ENCODE measurements around the gene TIMP1.

TIMP1 gene

DNA sequence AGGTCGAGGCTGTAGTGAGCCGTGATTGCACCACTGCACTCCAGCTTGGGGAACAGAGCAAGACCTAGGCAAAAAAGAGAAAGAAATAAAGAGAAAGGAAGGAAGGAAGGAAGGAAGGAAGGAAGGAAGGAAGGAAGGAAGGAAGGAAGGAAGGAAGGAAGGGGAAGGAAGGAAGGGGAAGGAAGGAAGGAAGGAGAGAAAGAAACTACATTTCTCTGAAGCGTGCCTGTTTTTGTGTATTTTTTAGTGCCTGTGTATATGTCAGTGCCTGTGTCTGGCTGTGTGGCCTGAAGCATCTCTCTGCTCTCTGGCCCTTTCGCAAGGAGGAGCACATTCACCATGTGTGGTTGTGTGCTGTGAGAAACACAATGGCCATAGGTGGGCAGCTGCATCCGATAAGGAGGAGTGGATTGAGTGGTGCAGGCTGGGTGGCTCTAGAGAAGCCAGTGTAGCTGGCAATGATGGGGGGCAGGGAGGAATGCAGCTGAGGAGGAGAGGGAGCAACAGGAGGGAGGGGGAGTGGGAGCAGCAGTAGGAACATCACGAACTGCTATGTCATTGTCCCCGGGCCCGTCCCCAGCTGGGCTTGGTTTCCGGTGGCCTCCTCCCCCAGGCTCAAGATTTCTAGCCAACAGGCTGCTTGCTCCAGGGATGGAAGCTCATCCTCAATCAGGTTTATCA is 26.0 kb downstream of the TIMP1 start:
- no peak for DNase-seq

DNA sequence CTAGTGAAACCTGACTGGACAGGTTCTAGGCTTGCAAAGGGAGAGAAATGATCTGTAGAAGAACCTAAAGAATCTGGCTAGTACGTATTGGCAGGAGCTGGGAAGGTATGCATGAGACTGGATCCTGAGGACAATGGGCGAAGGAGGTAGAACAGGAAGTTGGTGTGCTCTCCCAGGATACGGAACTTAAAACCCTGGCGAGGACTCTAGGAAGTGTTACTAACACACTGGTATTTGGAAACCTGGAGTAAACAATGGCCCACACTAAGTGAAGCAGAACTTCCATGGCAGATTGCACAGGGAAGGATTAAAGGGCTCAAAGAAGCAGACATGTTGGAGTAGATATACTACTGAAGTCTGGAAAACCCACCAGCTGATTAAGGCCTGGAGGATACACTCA is 28.3 kb downstream of the TIMP1 start:
- no peak for DNase-seq

DNA sequence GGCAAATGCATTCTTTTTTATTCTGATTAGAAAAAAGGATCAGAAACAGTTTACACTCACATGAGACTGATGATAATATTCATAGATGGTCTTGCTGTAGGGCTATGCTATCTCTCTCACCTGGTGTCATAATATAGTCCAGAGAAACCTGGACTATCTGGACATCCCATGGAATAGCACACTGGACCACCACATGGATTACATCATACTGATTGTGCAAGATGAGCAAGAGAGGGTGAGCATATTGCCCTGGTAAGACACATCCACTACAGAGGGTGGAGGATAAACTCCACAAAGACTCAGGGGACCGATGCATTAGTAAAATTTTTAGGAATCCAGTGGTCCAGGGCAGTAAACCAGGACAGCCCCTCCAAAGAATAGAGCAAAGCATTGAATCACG is 29.3 kb downstream of the TIMP1 start:
- DNase-seq = no peak

DNA sequence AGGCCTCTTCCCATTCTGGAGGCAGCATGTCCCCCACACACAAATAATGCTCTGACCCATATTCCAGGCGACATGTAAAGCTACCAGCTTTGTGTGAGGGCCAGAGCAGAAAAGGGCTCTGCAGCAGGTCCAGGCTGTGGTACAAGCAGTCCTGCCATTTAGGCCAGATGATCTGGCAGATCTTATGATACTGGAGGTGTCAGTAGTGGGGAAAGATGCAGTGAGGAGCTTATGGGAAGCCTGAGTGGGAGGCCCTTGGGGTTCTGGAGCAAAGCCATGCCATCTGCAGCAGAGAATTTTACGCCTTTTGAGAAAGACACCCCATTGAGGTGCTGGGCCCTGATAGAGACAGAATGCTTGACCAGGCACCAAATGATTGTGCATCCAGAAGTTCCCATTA is 29.7 kb downstream of the TIMP1 start:
- no peak for DNase-seq

DNA sequence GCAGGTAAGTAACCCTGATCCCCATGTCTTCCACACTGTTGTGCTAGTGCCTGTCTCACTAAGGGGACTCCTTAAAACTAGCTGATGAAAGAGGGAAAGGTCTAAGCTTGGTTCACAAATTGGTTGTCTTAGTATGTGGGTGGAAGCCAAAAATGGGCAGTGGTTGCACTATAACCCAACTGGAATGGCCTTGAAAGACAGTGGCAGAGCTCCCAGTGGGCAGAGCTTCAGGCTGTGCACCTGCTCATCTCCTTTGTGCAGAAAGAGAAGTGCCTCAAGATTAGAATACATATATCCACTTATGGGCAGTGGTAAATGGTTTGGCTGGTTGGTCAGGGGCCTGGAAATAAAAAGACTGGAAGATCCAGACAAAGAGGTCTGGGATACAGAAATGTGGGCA is 30.2 kb downstream of the TIMP1 start:
- no peak for DNase-seq

DNA sequence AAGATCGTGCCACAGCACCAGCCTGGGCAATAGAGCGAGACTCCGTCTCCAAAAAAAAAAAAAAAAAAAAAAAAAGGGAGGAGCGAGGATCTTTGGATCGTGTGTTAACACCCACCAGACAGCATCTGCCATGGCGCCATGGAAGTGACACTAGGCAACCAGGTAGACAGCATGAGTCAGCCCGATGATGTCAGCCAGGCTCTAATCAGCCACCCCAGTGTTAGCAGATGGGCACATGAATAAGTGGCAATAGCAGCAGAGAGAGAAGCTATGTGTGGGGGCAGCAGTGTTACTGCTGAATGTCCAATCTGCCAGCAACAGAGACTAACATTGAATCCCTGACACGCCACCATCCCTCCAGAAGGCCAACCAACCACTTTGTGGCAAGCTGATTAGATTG is 30.8 kb downstream of the TIMP1 start:
- no peak for DNase-seq

DNA sequence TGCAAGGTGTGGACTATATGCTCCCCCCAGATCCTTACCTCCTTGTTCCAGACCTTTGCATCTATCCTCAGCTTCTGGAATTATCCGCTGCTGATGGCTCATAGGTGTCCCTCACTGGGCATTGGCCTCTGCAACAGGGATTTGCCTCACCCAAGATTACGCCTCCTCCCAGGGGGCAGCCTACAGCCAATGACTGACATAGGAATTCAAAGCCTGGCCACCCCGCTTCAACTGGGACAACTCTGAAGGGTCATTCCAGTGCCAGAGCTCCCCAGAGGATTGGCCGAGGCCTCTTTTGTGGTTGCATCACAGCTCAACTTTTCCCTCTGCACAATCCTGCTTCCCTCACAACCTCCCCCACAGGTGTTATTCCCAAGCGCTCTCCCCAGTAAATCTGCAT is 32.4 kb downstream of the TIMP1 start:
- no peak for DNase-seq

DNA sequence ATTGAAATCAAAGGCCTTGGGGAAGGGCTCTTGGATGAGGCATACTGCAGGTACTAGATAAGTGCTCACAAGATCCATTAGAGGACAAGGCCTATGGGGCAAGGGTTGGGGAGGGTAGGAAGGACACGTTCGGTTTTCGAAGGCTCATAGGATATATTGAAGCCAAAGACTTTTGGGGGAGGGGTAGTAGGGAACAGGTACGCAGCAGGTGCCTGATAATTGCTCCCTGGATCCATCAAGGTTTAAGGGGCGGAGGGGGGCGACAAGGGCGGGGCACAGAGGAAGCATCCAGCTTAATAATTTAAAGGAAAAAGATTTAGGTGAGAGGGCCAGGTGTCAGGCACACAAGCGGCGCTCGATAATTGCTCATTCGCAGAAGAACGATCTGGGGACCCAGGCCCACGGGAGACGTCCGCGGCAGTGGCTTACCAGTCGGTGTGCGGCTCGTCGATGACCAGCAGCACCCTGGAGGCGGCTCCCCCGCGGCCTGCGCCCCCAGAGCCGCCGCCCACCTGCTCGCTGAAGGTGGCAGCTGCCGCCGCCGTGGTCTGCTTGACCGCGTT is 36.8 kb downstream of the TIMP1 start:
- DNase-seq = no peak

DNA sequence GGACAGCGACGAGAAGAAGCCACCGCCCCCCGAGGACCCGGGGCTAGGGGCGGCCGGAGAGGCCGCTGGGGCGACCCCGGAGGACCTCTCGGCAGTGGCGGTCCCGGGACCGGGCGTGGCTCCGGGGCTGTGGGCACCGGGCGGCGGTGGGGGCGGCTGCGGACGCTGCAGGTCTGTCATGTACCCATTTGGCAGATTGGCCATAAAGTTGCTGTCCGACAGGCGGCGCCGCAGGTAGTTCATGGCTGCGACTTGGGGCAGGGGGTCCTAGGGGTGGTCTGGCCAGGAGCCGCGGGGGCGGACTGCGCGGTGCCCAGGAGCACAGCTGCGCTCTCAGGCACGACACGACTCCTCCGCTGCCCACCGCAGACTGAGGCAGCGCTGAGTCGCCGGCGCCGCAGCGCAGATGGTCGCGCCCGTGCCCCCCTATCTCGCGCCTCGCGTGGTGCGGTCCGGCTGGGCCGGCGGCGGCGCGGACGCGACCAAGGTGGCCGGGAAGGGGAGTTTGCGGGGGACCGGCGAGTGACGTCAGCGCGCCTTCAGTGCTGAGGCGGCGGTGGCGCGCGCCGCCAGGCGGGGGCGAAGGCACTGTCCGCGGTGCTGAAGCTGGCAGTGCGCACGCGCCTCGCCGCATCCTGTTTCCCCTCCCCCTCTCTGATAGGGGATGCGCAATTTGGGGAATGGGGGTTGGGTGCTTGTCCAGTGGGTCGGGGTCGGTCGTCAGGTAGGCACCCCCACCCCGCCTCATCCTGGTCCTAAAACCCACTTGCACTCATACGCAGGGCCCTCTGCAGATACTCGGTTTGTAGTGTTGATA is 37.5 kb downstream of the TIMP1 start, which contains the start of gene SYN1:
Gene SYN1, minus strand, starts transcription at position 372 of the 817 bp plus-strand sequence. Its CDS starts 129 bp downstream, at position 243.
- DNase-seq = peak; percentile 78 to 85

DNA sequence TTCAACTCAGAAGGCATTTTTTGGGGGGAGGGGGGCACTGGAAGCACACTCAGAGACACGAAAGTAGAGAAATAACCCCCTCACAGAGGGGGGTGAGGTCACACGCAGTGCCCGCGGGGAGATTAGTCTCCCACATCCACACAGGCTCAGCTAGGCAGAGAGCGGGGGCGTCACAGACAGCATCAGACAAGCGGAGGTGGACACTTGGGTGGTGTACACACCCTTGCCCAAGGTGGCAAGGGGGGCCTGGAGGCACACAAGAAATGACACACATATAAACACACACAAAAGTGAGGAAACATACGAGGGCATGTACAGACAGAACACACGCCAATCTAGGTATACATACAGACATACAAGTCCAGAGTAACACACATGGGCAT is 38.1 kb downstream of the TIMP1 start:
- no peak for DNase-seq

DNA sequence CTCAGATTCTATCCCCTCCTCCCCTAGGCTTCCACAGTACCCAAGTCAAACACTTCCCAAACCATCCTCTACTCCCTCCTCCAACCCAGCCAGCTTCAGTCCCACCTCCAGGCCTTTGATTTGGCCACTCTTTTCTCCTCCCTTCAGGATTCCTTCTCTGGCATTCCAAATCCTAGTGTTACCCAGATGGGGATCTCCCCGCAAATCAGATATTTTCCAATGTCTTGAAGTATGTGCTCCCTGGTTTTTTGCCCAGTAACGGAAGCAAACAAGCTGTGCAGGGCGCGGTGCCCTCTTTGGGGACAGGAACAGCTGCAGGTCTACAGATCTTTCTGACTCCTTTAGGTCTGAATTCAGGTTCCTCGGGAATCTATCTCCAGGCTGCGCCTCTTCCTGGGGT is 39.6 kb downstream of the TIMP1 start:
- DNase-seq = no peak

DNA sequence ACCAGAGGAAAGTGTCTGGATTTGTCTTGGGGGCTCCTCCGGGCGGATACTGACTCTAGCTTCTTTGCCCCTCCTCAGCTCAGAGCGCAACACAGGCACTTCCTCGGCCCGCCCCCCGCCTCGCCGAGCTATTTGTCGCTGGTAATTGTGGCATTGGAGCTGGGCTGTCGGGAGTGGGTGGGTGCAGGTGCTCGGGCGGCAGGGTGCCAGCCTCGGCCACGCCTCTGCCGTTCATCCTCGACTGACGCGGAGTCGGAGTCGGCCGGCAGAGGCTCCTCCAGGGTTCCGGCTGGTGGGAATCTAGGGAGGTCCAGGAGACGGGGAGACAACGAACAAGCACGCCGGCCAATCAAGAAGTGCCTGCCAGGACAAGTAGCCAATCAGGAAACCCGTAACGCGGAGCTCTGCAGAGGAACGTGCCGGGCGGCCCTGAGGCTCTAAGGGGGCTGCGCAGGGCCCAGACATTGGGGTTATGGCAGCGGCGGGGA is 41.3 kb downstream of the TIMP1 start:
- DNase-seq = peak; percentile 86 to 93

DNA sequence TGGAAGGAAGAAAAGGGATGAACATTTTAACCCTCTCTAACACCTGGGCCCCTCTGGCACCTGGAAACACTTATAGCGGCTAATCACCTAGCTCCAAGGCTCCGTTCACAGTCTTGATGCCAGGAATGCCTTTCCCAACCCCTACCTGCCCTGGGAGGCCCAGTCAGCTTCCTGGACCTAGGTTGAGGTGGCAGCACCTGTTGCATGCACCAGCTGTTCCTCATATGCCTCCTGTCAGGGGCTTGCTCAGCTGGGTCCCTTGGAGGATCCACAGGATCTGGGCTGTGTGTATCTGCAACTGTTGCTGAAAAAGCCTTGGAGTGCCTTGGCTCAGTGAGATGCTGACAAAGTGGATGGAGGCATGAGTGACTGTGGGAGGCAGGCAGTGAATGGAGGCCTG is 43.1 kb downstream of the TIMP1 start:
- DNase-seq = no peak

DNA sequence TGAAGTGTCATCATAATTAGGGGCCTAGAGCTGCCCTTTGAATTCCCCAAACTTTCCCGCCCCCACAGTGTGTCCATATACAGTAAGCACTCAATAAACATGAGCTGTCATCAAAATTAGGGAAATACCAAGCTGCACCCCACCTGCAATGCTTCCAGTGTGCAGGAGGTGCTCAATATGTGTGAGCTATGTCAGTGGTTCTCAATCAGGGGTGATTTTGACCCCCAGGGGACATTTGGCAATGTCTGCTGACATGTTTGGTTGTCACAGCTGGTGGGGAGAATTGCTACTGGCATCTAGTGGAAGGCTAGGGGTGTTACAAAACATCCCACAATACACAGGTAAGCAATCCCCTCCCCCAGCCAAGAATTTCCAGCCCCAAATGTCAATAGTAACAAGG is 46.7 kb downstream of the TIMP1 start:
- DNase-seq = no peak

DNA sequence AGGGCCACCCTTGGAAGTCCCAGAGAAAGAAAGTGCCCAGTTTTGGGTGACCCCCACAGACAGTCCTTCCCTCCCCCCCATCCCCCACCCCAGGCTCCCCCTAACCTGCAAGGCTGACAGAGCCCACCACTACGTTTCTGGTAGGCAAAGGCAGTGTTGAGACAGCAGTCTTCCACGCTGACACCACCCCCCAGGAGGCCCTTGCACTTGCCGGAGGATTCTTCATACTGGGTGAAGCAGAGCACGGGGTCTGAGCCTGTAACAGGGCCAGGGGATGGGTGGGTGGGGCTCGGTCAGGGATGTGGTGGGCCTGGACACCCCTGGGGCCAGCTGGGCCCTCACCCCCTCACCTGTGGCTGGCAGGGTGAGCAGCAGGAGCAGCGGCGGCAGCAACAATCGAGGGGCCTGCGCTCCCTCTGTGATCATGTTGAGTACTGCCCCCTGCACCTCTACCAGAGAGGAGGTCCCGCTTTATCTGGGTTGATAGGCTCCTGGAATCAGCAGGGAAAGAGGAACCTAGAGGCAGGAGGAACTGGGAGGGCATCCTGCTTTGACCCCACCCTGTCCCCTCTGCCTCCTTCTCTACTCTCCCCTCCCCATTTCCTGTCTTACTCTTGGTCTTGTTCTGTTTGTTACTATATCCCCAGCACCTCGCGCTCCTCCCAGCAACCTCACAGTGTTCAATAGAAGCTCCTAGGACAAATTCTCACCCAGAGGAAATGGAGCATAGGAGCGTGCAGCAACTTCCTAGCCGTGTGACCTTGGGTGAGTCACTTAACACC is 47.4 kb downstream of the TIMP1 start, which contains the start of gene CFP:
Gene CFP, minus strand, starts transcription at position 512 of the 782 bp plus-strand sequence. Its CDS starts 86 bp downstream, at position 426.
- no peak for DNase-seq

DNA sequence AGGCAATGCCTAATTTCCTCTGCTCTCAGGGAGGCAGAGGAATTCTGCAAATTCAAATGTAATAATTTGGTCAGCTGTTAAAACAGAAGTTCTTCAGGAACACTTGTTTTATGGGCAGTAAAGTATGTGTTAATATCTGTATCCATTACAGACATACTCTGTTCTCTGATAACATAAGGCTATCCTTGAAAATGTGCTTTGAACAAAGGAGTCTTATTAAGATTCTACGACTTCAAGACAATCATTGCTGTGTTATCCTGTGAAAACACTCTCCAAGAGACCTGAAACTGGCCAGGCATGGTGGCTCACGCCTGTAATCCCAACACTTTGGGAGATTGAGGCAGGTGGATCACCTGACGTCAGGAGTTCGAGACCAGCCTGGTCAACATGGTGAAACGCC is 49.4 kb downstream of the TIMP1 start:
- DNase-seq = no peak

DNA sequence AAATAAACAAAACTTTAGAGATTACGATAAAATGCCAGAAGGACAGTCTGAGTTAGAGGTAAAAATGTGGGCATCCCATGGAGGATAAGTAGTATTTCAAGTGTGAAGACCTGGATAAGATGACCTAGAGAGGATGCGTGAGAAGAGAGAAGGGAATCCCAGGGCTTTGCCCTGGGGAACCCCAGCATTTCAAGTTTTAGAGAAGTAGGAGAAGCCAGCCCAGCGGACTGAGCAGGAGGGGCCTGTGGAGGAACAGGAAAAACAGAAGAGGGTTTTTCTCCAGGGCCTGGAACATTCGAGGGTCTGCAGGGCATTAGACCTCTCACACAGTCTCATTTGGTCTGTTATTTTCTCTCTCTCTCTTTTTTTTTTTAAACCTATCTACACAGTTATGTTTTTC is 50.4 kb downstream of the TIMP1 start:
- no peak for DNase-seq

DNA sequence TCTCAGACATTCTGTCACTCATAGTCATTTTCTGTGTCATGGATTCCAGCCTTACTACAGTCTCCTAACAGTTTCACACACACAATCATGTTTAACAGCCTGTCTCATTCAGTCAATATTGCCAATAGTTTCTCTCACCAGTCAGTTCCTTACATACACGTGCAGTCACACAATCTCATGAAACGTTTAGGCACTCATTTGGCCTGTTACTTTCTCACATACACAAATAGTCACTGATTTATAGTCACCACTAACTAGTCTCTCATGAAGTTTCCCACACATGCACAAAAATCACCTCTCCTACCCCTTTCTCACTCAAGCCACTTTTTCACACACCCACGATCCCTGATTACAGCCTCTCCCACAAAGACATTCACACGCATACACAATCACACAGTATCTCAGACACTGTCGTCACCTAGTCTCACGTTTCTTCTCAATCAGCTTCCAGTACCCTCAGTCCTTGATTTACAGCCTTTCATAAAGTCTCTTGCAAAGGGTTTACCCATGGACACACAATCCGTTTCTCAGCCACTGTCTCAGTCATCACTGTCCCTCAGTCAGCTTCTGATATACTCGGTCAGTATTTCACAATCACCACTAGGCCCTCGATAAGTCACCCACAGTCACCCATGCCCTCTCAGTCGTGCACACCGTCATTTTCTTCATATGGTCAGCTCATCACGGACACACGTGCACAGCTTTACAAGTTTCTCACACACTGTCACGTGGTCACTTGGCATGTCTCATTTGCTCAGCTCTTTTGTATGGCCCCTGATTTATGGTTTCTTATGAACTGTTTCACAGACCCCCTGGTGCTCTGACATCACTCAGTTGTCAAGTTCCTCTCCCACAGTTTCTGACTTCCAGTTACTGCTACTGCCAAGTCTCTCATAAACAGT is 51.7 kb downstream of the TIMP1 start:
- no peak for DNase-seq

DNA sequence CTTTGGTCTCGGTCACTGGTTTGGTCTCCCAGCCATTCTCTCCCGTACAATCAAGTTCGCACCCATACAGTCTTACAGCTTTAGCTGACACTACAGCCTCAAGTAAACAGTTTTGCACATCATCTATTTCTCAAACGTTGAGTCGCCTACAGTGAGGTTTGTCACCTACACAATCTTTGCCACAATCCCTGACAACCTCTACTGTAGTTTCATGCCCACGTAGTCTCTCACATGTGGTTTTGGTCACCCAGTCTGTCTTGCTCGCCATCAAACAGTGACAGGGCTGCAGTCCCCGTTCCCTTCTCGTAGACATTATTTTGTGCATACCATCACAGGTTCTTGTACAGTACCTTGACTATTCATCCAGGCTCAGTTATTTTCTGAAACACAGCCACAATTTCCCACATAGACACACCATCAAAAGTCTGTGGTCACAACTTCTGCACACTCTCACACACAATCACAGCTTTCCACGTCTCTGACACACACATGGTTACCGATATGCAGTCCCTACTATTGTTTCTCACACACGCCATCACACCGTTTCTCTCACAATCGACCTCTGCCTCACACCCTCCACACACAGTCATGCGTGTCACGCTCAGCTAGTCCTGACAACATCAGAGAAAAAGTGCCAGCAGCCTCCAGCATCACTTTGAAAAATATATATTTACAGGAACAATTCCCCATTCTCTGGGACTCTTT is 52.8 kb downstream of the TIMP1 start:
- no peak for DNase-seq

All from NCI-H2081 (cell line).